Measurements from ENCODE around the gene PPP2R2C.

PPP2R2C gene

DNA sequence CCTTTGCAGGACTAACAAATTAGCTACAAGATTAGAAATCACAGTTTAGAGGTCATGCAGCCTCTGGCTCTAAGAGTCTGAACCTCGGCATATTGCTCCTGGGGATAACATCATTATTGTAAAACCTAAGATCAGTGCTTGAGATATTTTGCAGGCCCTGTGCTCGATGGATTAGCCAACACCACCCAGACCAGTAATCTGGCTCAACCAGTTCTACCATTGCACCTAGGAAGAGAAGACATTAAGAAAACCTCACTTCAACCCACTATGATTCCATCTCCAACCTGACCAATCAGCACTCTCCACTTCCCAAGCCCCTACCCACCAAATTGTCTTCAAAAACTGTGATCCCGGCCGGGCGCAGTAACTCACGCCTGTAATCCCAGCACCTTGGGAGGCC, 159.2 kb downstream of the PPP2R2C start:
- DNase-seq (ENCODE audit: low read depth, low spot score), result no peak

DNA sequence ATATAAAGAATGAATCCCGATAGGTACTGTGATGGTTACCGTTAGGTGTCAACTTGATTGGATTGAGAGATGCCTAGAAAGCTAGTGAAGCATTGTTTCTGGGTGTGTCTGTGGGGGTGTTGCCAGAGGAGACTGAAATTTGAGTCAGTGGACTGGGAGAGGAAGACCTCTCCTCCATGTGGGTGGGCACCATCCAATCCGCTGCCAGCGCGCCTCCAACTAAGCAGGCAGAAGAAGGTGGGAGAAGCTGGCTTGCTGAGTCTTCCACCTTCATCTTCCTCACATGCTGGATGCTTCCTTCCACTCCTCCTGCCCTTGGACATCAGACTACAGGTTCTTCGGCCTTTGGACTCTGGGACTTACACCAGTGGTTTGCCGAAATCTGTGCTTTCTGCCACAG, 162.6 kb downstream of the PPP2R2C start:
- DNase-seq (ENCODE audit: low read depth, low spot score), result no peak

DNA sequence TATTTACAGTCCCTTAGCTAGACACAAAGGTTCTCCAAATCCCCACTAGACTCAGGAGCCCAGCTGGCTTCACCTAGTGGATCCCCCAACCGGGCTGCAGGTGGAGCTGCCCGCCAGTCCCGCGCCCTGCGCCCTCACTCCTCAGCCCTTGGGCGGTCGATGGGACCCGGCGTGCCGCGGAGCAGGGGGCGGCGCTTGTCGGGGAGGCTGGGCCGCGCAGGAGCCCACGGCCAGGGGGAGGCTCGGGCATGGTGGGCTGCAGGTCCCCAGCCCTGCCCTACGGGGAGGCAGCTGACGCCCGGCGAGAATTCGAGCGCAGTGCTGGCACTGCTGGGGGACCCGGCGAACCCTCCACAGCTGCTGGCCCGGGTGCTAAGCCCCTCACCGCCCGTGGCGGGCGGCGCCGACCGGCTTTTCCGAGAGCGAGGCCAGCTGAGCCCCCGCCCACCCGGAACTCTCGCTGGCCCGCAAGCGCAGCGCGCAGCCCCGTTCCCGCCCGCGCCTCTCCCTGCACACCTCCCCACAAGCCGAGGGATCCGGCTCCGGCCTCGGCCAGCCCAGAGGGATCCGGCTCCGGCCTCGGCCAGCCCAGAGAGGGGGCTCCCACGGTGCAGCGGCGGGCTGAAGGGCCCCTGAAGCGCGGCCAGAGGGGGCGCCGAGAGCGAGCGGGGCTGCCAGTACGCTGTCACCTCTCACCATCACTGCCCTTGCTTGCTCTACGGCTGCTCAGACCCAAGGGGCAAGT, 163.3 kb downstream of the PPP2R2C start:
- no peak for DNase-seq (ENCODE audit: low read depth, low spot score)

DNA sequence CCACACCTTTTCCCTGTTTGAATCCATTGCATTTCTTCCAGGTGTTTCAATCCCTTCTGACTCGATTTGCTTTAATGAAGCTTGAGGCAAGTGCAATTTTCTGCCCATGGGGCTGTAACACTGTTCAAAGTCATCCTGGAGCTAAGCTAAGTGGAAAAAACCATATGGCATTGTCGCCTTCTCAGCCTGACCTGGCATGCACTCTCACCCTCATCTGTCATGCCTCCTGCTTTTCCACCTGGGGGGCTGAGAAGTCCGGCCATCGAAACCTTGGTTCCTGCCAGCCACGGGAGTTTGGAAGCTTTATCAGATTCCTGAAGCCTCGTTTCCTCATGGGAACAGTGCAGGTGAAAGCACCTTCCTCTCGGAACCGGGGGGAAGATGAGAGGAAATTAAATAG, 164.5 kb downstream of the PPP2R2C start:
- DNase-seq (ENCODE audit: low read depth, low spot score), result no peak

DNA sequence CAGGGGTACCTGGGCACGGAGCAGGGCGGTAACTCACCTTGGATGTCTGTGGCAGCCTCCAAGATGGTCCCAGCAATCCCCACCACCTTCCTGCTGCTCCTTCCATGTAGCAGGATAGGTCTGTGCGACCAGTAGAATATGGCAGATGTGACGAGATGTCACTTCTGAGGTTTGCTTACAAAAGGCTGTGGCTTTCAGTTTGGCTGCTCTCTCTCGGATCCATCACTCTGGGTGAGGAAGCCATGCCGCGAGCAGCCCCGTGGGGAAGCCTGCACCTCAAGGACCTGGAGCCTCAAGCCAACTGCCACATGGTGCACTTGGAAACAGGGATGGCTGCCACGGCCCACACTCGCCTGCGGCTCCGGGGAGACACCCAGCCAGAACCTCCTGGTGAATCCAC, 165.2 kb downstream of the PPP2R2C start:
- no peak for DNase-seq (ENCODE audit: low read depth, low spot score)

DNA sequence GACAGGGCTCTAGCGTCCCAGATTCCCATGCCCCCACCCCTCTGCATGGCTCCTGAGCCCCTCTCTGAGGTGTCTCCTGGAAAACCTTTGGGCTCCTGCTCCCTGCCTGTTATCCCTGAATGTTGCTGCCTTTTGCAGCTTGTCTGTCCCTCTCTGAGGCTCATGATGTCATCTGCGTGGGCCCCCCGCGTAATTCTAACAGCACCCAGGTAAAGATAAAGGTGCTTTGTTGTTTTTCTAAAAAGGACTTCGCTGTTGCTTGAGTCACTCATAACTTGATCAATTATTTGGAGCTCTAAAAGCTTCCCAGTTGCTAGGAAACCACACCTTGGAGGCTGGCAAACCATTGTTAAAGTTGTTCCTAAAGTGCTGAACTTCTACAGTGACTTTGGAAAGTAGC, 166.1 kb downstream of the PPP2R2C start:
- no peak for DNase-seq (ENCODE audit: low read depth, low spot score)

DNA sequence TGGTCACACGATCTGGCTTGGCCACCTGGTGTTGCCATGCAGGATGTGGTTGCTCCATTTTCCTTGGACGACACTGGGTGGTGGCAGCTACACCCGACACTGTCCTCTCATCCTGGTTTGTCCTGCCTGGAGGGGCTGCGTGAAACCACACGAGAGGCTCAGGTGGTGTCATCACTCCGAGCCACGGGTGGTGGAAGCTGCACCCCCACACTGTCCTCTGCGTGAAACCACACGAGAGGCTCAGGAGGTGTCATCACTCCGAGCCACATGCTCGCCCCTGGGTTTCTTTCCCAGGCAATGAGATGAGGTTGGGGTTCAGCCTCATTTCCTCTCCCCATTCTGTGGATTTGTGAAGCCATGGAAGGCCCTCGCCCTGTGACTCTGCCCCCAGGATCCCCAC, 168.5 kb downstream of the PPP2R2C start:
- no peak for DNase-seq (ENCODE audit: low read depth, low spot score)

DNA sequence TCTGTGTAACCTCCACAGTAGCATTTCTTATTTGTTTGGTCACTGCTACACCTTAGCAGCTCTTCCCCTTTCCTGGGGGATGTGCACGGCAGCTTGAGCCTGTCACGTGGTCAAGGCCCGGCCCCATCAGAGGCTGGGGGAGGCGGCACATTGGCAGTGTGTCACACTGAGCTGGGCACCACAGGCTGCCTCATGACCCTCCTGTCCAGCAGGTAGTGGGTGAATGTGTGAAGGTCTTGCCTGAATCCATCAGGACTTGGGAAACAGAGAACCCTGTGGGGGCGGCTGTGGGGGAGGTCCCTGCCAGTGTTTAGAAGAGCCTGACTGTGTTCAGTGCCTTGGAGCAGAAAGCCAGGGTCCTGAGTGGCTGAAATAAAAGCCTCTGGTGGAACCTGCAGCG, 169.5 kb downstream of the PPP2R2C start:
- no peak for DNase-seq (ENCODE audit: low read depth, low spot score)

DNA sequence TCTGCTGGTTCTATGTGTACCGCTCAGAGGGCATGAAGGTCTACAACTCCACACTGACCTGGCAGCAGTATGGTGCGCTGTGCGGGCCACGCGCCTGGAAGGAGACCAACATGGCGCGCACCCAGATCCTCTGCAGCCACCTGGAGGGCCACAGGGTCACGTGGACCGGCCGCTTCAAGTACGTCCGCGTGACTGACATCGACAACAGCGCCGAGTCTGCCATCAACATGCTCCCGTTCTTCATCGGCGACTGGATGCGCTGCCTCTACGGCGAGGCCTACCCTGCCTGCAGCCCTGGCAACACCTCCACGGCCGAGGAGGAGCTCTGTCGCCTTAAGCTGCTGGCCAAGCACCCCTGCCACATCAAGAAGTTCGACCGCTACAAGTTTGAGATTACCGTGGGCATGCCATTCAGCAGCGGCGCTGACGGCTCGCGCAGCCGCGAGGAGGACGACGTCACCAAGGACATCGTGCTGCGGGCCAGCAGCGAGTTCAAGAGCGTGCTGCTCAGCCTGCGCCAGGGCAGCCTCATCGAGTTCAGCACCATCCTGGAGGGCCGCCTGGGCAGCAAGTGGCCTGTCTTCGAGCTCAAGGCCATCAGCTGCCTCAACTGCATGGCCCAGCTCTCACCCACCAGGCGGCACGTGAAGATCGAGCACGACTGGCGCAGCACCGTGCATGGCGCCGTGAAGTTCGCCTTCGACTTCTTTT, 170.5 kb downstream of the PPP2R2C start:
- no peak for DNase-seq (ENCODE audit: low read depth, low spot score)

DNA sequence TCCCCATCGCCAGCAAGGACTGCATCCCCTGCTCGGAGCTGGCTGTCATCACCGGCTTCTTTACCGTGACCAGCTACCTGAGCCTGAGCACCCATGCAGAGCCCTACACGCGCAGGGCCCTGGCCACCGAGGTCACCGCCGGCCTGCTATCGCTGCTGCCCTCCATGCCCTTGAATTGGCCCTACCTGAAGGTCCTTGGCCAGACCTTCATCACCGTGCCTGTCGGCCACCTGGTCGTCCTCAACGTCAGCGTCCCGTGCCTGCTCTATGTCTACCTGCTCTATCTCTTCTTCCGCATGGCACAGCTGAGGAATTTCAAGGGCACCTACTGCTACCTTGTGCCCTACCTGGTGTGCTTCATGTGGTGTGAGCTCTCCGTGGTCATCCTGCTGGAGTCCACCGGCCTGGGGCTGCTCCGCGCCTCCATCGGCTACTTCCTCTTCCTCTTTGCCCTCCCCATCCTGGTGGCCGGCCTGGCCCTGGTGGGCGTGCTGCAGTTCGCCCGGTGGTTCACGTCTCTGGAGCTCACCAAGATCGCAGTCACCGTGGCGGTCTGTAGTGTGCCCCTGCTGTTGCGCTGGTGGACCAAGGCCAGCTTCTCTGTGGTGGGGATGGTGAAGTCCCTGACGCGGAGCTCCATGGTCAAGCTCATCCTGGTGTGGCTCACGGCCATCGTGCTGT, 171.2 kb downstream of the PPP2R2C start:
- no peak for DNase-seq (ENCODE audit: low read depth, low spot score)

DNA sequence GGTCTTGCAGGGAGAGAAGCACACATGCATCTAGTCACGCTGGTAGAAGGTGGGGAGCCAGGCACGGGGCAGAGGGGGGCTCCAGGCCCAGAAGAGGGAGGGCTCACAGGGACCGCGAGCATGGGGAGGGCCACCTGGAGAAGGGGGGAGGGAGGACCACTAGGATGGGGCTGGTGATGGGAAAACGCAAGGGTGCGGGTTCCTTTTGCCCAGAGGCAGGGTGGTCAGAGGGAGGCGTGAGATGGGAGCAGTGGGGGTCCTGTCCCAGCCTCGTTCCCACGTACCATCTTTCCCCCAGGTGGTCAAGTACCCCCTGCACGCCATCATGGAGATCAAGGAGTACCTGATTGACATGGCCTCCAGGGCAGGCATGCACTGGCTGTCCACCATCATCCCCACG, 172.1 kb downstream of the PPP2R2C start:
- DNase-seq (ENCODE audit: low read depth, low spot score), result no peak

DNA sequence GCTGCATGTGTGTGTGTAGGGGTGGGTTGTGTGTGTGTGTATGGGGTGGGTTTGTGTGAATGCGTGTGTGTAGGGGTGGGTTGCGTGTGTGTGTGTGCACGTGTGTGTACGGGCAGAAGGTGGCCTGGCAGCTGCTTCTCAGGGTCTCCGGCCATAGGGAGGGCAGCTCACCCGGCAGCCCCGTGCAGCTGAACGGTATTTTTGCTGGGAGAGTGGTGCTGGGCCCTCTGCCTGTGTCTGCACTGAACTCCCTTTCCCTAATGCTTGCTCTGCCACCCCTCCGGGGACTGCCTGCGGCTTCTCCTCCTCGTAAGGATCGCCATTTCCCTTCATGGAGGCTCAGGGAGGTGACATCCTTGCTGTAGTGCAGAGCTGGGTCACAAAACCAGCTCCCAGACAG, 172.5 kb downstream of the PPP2R2C start:
- DNase-seq (ENCODE audit: low read depth, low spot score), result no peak

DNA sequence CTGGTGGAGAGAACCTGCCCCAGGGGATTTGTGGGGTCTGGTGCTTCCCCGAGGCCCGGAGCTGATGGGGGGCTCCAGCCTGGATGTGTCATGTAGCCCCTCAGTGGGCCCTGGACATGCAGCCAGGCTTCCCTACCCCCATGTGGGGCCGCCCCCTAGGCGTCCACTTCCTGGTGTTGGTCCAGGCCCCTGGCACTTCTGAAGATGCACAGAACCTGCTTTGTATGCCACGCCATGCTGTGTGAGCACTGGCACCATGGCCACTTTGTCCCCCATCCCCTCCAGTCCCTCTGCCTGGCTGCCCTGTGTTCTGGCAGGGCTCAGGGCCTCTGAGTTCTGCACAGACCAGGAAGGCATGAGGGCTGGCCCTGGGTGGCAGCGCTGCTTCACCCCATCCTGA, 173.6 kb downstream of the PPP2R2C start:
- no peak for DNase-seq (ENCODE audit: low read depth, low spot score)

DNA sequence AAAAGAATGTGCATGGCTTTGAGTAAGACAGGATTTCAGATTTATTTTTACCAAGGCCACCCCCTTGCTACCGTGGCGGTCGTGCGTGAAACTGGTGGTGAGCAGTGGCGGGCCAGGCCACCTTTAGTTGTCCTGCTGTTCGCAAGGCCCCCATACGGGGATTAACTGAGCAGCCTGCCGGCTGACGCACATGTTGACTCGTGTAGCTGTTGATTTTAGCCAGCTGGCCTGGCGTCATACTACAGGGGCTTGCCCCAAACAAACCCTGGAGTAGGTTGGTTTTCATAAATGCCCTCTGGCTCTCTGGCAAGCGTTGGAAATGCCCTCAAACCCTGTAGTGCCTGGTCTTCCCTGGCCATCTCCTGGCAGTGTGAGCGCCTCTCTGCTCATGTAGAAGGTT, 174.4 kb downstream of the PPP2R2C start:
- no peak for DNase-seq (ENCODE audit: low read depth, low spot score)

DNA sequence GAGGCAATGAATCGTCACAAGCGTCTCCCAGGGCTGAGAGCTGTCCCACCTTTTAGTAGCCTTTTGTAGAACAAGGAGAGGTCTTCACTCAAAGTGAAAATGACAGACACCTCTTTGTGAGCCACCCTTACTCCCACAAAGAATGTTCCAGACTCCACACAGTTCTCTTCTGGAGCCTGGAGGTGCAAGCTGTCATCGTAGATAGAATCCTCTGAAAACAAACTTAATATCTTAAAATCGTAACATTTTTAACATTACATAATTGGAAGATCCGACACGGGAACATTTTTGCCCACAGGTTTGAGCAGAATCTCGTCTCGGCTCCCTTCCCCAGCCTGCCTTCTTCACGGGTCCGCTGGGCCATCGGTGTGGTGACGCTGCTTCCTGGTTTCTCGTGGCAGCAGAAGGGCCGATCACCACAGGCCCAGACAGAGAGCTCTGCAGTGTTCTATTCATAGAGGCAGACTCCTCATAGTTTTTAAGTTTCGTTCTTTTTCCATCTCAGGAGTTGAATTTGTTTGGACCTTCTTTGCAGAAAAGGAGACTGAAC, 175.1 kb downstream of the PPP2R2C start:
- DNase-seq (ENCODE audit: low read depth, low spot score), result no peak

DNA sequence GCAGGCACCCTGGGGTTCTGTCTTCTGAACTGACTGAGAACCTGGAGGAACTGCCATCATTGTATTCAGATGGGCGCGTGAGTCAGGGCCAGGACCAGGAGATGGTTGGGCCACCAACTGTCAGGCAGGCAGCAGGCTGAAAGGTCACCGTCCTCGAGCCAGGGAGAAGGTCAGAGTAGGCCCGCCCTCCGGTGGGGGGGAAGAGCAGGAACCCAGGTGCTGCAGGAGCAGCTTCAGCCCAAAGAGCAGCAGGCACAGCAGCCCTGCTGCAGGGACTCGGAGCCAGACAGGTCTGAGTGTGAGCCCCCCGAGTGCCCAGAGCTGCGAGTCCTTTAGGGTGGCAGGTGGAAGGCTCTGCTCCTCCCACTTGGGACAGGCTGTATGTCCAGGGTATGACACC, 176.4 kb downstream of the PPP2R2C start:
- DNase-seq (ENCODE audit: low read depth, low spot score), result no peak

DNA sequence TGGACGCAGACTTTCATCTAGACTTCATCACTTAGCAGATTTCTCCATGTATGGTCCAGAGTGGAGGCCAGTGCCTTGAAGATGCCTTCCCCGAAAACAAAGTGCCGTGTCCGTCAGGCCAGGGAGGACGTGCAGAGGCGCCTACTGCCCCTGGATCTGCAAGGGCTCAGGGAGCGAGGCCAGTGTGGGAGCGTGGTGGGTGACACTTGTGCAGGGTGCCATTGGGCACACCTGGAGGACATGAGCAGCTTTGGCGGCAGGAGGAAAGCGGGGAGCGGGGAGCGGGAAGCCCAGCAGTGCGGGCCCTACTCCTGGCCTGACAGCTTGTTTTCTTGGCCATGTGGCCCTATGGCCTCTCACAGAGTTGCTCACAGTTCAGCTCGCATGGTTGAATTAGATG, 176.9 kb downstream of the PPP2R2C start:
- no peak for DNase-seq (ENCODE audit: low read depth, low spot score)

DNA sequence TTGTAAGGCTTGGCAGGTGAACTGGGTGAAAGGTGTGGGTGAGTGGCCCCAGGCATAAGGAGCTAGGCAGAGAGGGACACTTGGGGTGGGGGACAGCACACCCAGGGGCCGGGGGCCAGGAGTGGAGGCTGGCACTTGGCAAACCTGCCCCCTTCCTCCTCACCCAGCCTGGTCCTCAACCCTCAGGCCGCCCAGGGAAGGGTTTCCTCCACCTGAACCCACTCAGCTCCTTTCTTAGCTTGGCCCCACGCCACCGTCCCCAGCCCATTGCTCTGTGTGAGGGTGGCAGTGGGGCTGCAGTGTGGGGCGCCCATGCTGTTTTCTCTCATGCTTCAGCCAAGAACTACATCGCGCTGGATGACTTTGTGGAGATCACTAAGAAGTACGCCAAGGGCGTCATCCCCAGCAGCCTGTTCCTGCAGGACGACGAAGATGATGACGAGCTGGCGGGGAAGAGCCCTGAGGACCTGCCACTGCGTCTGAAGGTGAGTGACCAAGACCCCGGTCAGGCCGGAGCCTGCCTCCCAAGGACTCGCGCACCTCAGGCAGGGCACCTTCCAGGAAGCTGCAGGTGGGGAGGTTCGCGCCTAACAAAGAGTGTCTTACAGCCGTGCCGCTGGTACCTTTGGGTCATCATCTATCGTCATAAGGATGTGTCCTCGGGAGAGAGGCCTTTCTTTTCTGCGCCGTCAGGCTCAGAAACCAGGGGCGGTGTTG, 177.6 kb downstream of the PPP2R2C start:
- no peak for DNase-seq (ENCODE audit: low read depth, low spot score)

DNA sequence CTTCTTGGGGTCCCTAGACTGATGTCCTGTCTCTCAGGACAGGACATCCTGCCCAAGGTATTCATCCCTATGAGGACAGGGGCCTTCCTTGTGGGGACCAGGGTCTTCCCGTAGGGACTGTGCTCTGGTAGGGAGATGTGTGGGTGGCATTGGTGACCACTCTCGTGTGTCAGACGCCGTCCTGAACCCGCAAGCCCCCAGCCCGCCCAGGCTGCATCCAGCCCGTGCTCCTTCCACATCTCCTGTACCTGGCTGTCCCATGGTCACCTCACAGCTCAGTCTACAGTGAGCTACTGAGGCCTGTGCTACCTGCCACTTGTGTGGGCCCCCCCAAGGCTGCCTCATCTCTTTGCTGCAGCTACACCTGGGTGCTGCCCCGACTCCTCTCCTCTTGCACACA, 178.8 kb downstream of the PPP2R2C start:
- no peak for DNase-seq (ENCODE audit: low read depth, low spot score)

DNA sequence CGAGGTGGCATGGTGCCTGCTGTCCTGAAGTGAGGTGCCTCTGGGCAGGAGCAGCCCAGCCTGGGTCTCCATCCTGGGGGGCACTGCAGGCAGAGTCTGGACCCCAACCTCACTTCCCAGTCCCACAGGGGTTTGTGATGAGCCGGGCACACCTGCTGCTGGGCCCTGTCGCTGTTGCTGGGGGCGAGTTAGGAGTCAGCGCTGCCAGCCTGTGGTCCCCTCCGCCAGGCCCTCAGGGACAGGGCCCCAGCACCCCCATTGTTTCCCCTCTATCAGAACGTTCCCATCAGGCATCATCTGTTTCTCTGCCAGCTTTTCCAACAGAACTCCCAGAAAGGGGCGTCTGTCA, 179.3 kb downstream of the PPP2R2C start:
- no peak for DNase-seq (ENCODE audit: low read depth, low spot score)

DNA sequence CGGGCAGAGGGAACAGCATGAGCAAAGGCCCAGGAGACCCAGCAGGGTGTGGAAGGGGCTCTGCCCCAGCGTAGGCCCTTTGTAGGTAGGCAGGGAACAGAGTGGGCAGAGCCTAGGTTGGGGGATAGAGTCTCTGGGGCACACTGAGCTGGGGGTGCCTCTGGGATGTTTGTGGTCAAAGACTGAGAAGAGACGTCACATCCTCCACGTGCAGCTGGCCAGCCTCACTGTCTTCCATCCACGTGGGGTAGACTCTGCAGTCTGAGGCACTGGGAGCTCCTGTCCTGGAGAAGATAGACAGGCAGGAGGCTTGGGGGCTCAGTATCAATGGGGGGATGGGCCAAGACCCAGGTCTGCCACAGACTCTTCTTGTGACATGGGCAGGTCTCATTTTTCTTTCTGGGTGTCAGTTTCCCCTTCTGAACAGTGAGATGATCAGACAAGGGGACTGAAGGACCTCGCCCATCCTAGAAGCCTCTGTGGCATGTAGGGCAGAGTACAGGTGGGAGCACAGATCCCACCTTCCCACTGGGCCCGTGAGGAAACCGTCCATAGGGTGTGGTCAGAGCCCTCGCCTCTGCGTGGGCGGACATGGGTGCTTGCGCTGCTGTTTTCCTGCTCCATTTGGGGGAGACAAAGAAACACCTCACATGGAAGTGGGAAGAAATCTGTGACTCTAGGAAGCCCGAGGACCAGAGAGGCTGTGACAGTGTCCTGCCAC, 179.9 kb downstream of the PPP2R2C start:
- DNase-seq (ENCODE audit: low read depth, low spot score), result no peak

Data from smooth muscle cell of the brain vasculature (primary cell).